ENCODE results near the gene OTOF.

Gene OTOF

DNA sequence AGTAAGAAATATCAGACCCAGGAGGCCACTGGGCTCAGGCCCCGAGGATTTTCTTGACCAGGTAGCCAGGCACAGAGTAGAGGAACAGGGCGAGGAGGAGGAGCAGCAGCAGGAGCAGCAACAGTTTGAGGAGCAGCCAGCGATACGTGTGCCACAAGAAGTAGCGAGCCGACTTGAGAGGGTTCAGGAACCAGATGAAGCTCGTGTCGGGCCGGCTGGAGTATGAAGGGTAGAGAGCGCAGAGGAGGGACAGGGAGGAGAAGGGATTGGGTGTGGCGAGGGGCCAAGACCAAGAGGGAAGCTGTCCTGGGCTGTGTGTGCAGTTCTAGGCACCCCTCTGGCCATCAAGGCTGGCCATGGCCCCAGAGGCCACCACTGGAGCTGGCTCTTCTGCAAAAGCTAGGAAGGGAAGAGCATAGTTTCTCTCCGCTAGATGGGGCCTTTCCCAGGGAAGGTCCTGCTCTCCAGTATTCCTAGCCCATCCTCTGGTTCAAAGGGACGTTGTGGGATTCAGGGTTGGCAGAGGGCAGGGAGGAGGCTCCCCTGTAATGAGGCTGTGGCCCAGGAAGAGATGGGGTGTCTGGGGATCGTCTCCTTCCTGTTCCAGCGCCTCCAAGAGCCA lies 17.8 kb downstream of the OTOF start:
- Histone ChIP-seq H3K9ac (no peak overlapping the region), H3K9me3 (replicated peaks in 1 of 11) (no peaks in the 10 kb centered on the region), H3K27me3 (no peaks in the 10 kb centered on the region), H3K4me3 (no peak overlapping the region), H3K36me3 (no peaks in the 10 kb centered on the region), H3K27ac (no peak overlapping the region), H4K20me1 (no peaks in the 10 kb centered on the region; a peak in 1 of 22 replicates), H3K4me1 (peaks cover 25 to 64% (median 35%) of the 10 kb centered on the region in 10 experiments), H3K4me2 (no peak overlapping the region)
- no peak for TF ChIP-seq Cebpa-rat (IDR thresholded peaks at IDR 0.05)

DNA sequence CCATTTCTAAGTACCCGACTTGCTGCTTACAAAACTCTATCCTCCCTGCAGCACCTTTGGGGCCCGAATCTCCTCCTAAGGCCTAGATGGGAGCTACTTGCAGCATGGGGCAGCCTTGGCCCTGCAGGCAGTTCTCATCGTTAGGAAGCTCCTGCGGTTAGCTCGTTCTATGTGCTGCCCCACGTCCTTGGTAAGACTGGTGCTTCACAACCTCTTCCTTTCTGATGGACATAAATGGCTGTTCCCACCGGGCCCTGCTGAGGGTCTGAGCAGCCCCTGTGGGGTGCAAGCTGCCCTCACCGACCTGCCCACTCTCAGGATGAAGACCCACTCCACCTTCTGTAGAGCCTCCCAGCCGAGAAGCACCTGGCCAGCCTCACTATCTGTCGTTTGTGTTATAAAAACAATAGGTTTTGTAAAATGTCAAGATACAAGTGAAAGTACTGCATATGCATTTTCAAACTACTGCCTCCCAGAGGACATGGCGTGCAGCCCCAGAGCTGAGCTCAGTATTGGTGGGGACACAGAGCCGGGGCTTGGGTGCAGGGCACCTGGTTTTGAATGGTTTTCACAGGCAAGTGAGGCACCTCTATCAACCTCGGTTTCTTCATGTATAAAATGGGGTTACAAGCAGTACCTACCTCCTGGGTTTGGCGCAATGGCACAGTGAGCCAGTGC lies 19.4 kb downstream of the OTOF start:
- H3K4me1 ChIP-seq, result peaks cover 24 to 57% (median 32%) of the 10 kb centered on the region in 10 experiments
- H3K9ac ChIP-seq, result no peak overlapping the region
- H3K9me3 ChIP-seq (replicated peaks in 1 of 11), result no peaks in the 10 kb centered on the region
- H4K20me1 ChIP-seq, result no peaks in the 10 kb centered on the region; a peak in 1 of 22 replicates
- H3K4me3 ChIP-seq, result no peak overlapping the region
- no peak overlapping the region for H3K27ac ChIP-seq
- H3K4me2 ChIP-seq, result 0 out of 22 replicates have a peak overlapping the region, but pooled peaks of 1 of the 11 experiments have one; percentile 5
- H3K36me3 ChIP-seq, result no peaks in the 10 kb centered on the region
- no peaks in the 10 kb centered on the region for H3K27me3 ChIP-seq
- TF ChIP-seq Cebpa-rat (IDR thresholded peaks at IDR 0.05), result no peak

DNA sequence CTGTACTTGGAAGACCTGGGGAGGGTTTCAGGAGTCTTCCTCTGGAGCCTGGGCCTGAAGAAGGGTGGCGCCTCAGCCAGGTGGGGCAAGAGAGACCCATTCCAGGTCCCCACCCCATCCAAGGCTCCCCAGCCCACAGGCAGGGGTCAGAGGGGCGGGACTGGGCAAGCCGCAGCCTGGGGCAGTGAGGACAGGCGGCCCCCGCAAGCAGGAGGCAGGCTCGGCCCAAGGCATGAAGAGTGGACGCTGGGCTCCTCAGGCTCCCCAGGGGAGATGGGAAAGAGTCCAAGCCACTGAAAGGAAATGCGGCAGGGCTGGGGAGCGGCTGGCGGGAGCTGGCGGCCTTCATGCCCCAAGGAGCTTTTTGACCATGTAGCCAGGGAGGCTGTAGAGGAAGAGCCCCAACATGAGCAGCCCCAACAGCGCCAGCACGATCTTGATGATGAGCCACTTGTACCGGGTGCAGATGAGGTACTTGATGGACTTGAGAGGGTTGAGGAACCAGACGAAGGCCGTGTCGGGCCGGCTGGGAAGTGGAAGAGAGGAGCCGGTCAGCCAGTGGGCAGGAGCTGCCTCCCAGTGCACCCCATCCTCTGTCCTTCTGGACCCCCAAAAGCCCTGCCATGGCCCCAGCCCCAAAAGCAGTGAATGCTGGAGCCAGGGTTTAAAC lies 20.1 kb downstream of the OTOF start:
- Histone ChIP-seq H3K36me3 (no peaks in the 10 kb centered on the region), H3K4me2 (peak overlapping the region in 3 of 11 experiments; percentile 74 to 87 (median 87); a peak in 2 of 22 replicates), H3K4me1 (peaks cover 24 to 55% (median 32%) of the 10 kb centered on the region in 10 experiments), H3K4me3 (no peak overlapping the region), H3K9me3 (replicated peaks in 1 of 11) (no peaks in the 10 kb centered on the region), H3K27ac (no peak overlapping the region), H4K20me1 (no peaks in the 10 kb centered on the region; a peak in 1 of 22 replicates), H3K27me3 (no peaks in the 10 kb centered on the region), H3K9ac (no peak overlapping the region; a peak in 1 of 22 replicates)
- TF ChIP-seq Cebpa-rat (IDR thresholded peaks at IDR 0.05), result no peak

DNA sequence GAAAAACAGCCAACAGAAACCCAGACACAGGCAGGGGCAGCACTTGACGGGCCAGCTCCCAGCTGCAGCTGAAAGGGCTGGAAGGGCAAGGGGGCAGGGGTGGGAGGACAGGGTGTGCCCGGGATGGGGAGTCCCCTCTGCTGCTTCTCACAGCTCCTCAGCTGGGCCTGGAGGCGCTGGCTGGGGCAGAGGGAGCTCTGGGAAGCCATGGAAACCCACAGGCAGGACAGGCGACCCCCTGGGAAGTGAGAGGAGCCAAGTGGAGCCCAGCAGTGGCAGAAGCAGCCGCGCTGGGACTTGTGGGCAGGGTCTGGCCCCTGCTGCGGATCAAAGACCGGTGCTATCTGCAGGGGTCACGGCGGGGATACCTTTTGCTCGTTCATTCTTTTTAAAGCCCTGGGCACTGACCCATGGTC lies 20.7 kb downstream of the OTOF start:
- Histone ChIP-seq H3K27ac (0 out of 22 replicates have a peak overlapping the region, but pooled peaks of 1 of the 11 experiments have one; percentile 64), H3K4me3 (no peak overlapping the region), H3K9me3 (replicated peaks in 1 of 11) (no peaks in the 10 kb centered on the region), H4K20me1 (no peaks in the 10 kb centered on the region; a peak in 1 of 22 replicates), H3K9ac (no peak overlapping the region; a peak in 1 of 22 replicates), H3K4me2 (peak overlapping the region in 7 of 11 experiments; percentile 74 to 88 (median 86); a peak in 10 of 22 replicates), H3K36me3 (no peaks in the 10 kb centered on the region), H3K4me1 (peaks cover 24 to 50% (median 30%) of the 10 kb centered on the region in 10 experiments), H3K27me3 (no peaks in the 10 kb centered on the region)
- no peak for TF ChIP-seq Cebpa-rat (IDR thresholded peaks at IDR 0.05)

DNA sequence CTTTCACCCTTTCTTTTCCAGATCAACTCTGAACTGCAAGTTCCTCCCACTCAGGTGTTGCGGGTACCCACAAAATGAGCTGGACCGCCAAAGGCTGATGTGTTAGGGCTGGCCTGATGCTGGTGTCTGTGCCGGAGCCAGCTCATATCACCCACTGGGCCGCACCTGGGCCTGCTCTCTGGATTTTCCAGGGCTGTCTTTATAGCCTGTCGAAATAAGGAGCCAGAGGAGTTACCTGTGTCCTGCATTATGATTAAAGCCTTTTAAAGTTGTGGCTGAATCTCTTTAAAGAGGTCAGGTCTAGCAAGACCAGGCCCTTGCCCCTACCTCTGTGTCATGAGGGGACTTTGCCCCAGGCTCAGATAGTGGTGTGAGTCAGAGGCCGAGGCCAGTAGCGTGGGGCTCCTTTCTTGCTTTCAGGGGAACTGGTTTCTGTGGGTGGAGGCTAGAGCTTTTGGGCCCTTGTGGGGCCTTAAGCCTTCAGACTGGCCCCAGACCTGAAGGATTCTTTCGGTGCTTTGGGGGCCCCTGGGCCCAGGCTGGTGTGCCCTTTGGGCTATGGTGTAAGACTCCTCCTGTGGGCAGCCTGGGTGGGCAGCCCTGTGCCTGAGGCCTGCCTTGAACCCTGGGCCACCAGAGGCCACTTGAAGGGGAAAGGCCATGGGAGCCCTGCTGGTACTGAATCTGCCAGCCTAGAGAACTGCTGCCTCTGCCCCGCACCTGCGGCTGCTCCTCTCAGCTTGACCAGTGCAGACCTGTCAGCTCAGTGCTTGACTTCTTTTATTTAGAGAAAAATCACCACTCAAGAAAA lies 21.3 kb downstream of the OTOF start:
- Histone ChIP-seq H3K4me3 (no peak overlapping the region), H4K20me1 (no peaks in the 10 kb centered on the region; a peak in 1 of 22 replicates), H3K27ac (peak overlapping the region in 6 of 11 experiments; percentile 1 to 64 (median 39); a peak in 6 of 22 replicates), H3K27me3 (no peaks in the 10 kb centered on the region), H3K9ac (peak overlapping the region in 4 of 11 experiments; percentile 17 to 62 (median 22); a peak in 5 of 22 replicates), H3K4me2 (peak overlapping the region; percentile 73 to 88 (median 81)), H3K4me1 (peaks cover 26 to 54% (median 32%) of the 10 kb centered on the region in 10 experiments), H3K36me3 (no peaks in the 10 kb centered on the region), H3K9me3 (replicated peaks in 1 of 11) (no peaks in the 10 kb centered on the region)
- no peak for TF ChIP-seq Cebpa-rat (IDR thresholded peaks at IDR 0.05)

DNA sequence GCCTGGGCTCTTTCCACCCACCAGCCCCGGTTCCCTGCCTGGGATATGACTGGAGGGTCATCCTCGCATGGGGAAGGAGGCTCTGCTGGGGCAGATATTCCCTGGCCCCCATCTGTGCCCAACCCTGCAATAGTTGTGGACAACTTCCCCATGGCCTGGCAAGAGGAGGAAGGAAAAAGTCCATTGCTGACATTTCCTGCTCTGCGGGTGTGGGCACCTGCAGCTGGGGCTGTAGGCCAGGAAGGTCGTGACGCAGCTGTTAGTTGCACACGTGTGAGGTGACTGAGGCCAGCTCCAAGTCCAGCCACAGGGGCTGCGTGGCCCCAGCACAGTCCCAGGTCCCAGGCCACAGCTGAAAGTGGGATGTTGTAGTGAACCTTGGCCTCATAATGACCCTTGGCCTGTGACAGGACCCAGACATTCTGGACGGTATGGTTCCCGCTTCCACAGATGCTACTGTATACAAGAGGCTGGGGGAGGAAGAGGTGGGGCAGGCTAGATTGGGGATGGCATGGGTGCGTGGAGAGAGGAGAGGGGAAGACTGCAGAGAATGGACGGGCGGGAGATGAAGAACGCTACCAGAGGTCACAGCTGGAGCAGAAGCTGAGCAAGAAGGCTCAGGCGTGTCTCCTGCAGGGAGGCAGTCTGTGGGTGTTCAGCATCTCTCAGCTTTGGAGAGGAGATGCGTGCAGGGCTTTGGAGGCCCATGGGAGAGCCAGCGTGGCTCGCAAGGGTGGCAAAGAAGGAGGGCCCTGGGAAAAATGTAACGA lies 22.1 kb downstream of the OTOF start:
- H3K27ac ChIP-seq, result peak overlapping the region in 7 of 11 experiments; percentile 15 to 64 (median 43); a peak in 9 of 22 replicates
- H3K9me3 ChIP-seq (replicated peaks in 1 of 11), result no peaks in the 10 kb centered on the region

DNA sequence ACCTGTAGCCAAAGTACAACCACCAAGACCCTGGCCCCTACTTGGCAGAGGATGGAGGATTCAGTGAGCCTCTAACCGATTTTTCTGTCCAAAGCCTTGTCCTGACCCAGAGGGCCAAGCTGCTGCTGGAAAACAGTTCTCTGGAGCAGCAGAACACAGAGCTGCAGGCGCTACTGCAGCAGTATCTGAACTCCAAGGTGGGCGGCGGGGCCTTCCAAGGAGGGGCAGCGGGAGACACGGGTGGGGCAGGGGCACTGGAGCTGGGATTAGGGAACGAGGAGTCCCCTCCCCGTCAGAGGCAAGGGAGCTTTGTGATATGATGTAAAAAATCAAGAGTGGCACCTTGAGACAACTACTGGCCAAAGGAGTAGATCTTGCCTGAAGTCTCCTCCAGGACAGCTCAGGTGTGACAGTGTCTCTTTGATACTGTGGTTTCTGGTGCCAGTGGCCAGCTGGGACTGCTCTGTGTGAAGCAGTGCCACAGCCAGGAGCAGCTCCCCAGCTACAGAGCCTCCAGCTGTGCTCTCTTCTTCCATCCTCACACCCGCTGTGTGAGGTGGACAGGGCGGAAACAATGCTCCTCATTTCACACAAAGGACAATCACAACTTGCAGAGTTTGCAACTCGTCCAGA lies 22.8 kb downstream of the OTOF start:
- H3K4me3 ChIP-seq, result no peak overlapping the region; a peak in 1 of 20 replicates
- no peak for TF ChIP-seq Cebpa-rat (IDR thresholded peaks at IDR 0.05)
- no peaks in the 10 kb centered on the region; a peak in 1 of 22 replicates for H4K20me1 ChIP-seq
- H3K36me3 ChIP-seq, result no peaks in the 10 kb centered on the region
- H3K4me1 ChIP-seq, result peaks cover 32 to 61% (median 38%) of the 10 kb centered on the region in 10 experiments
- peak overlapping the region in 6 of 11 experiments; percentile 15 to 64 (median 46); a peak in 8 of 22 replicates for H3K27ac ChIP-seq
- peak overlapping the region; percentile 73 to 88 (median 81) for H3K4me2 ChIP-seq
- peak overlapping the region in 5 of 11 experiments; percentile 11 to 32 (median 29); a peak in 4 of 22 replicates for H3K9ac ChIP-seq
- H3K27me3 ChIP-seq, result no peaks in the 10 kb centered on the region
- no peaks in the 10 kb centered on the region for H3K9me3 ChIP-seq (replicated peaks in 1 of 11)

More for the DNA sequence above, 22.1 kb downstream of the OTOF start:
- Histone ChIP-seq H3K27me3 (no peaks in the 10 kb centered on the region), H3K36me3 (no peaks in the 10 kb centered on the region), H4K20me1 (no peaks in the 10 kb centered on the region; a peak in 1 of 22 replicates), H3K4me3 (no peak overlapping the region; a peak in 1 of 20 replicates), H3K9ac (peak overlapping the region in 5 of 11 experiments; percentile 11 to 32 (median 29); a peak in 5 of 22 replicates), H3K4me1 (peaks cover 32 to 61% (median 38%) of the 10 kb centered on the region in 10 experiments), H3K4me2 (peak overlapping the region; percentile 73 to 88 (median 81))
- no peak; a peak in 1 of 22 replicates for TF ChIP-seq Cebpa-rat (IDR thresholded peaks at IDR 0.05)

Measured in BLaER1 treated with 17β-estradiol and CSF1 and Interleukin-3, amounts not matched to agents 10 nM and 100 nM (cell line).